Heart left ventricle (tissue), 16 donors: ENCODE results near the gene RHOJ. TPM values are rescaled to one million over a fixed set of nuclear protein-coding genes. Genes with fewer than 3 reads are reported as not detected.

Experiments used
- ATAC-seq, 4 donors: fragments of 200-7000 bp; cut with Tn5 transposase; one replicate each; pipeline ENCODE4 v1.9.1; 2020 to 2022; ENCODE audit warnings: moderate library complexity in 4 of 4, mild to moderate bottlenecking in 3 of 4, moderate number of reproducible peaks in 1 of 4
- DNase-seq, 5 donors: peaks; one replicate each; pipeline ENCODE4 v3.0.0-alpha.2; 2020
- H3K27ac ChIP-seq, 12 donors: fragments of 200-600 bp; sonication (generic) in 4 of 12; one replicate each; pipeline versions ENCODE4 v1.5.0 to v1.8.0; 2016 to 2022; ENCODE audit warnings: mild to moderate bottlenecking in 2 of 12
- H3K27me3 ChIP-seq, 9 donors: fragments of 200-600 bp; sonication (generic) in 2 of 9; one replicate each; pipeline versions ENCODE4 v1.5.1 to v1.8.0; 2016 to 2022; ENCODE audit warnings: mild to moderate bottlenecking in 3 of 9
- H3K36me3 ChIP-seq, 9 donors: fragments of 200-600 bp; sonication (generic) in 2 of 9; one replicate each; pipeline versions ENCODE4 v1.5.0 to v1.8.0; 2018 to 2022; ENCODE audit warnings: mild to moderate bottlenecking in 2 of 9
- H3K4me1 ChIP-seq, 12 donors: fragments of 200-600 bp; sonication (generic) in 4 of 12; one replicate each; pipeline versions ENCODE4 v1.5.0 to v1.8.0; 2016 to 2022; ENCODE audit warnings: mild to moderate bottlenecking in 3 of 12
- H3K4me3 ChIP-seq, 12 donors: fragments of 200-600 bp; sonication (generic) in 4 of 12; one replicate each; pipeline versions ENCODE4 v1.5.0 to v1.8.0; 2017 to 2022; ENCODE audit warnings: mild to moderate bottlenecking in 9 of 12, moderate library complexity in 4 of 12
- H3K9me3 ChIP-seq, 12 donors: fragments of 200-600 bp; sonication (generic) in 4 of 12; one replicate each; pipeline versions ENCODE4 v1.5.0 to v1.8.0; 2016 to 2022; ENCODE audit warnings: mild to moderate bottlenecking in 1 of 12
- POLR2A ChIP-seq, 2 donors: fragments of 450-650 bp; IDR thresholded peaks; one replicate each; pipeline ENCODE4 v1.6.1; 2017; ENCODE audit warnings: antibody characterized with exemption in 2 of 2, mild to moderate bottlenecking in 2 of 2, moderate library complexity in 2 of 2
- WGBS, 4 donors: extraction: QIAGEN DNeasy Blood & Tissue Kit in 2 of 4; methylation state at CpG; one replicate each; pipeline versions ENCODE4 v1.1.5 to v1.1.7; 2013 to 2018; 5-methylcytosine and 5-hydroxymethylcytosine counted together
- intact Hi-C, 10 donors: fragments of 100-400 bp; cut with DNase I; formaldehyde crosslinking; loops; one replicate each; pipeline versions ENCODE4 v1.11.1 to v1.14.2; 2022
- polyA plus RNA-seq, 2 donors: library from polyadenylated mRNA; stranded (reverse); fragments of 200-250 nt; gene quantifications; one replicate each; pipeline ENCODE4 v1.2.3, GENCODE V29; 2013
- total RNA-seq, 9 donors: library from RNA; depleted of rRNA in 2 of 9; stranded (reverse); fragments of >200 nt in 2 of 9; fragmentation: NEBNext Ultra II Directional in 3 of 9; extraction: Animal tissue kit (Norgen Biotek cat#: 25700) in 3 of 9; gene quantifications; one replicate each; pipeline versions ENCODE4 v1.1.0 to v1.2.4, GENCODE V29; 2016 to 2023
- TF ChIP-seq, protein P1 (sequence below), 12 donors: fragments of 200-600 bp; sonication (generic) in 4 of 12; IDR thresholded peaks; one replicate each; pipeline versions ENCODE4 v1.5.0 to v1.8.0; 2018 to 2022; ENCODE audit warnings: antibody characterized with exemption in 12 of 12, mild to moderate bottlenecking in 5 of 12
- donor health status: ischemic (EF 13 %, LVEDD 7.1; RV severe dilation, severe dysfunction).
- donor health status: healthy with polysubstance abuse.
- donor health status: DM: no; HTN: yes; CAD: no.
- donor health status: DM: no; HTN: no; CAD: no.
- donor health status: ischemic (EF 25% LVEDD 6.9; RV normal size, moderate dysfunction).
- donor health status: ischemic (EF 25% LVEDD 5.7; RV mildly dilated, moderate dysfunction).
- donor health status: healthy.
- donor health status: DM: yes; HTN: yes; CAD: no.
- donor health status: ischemic (EF 35%, LVEDD 5.7; RV mildly dilated, moderate dysfunction).
- donor health status: nonischemic (EF 11% LVEDD 7.7; RV severe dilation, severe dysfunction).
- donor health status: DM: yes; HTN: yes; CAD: no.
- donor health status: PGD.
- donor health status: ischemic (EF 29% LVEDD 5.4; RV normal size, mild dysfunction).
- donor health status: nonischemic (EF 23%, LVEDD 6.1; RV moderate dilation, normal function).

RHOJ gene
- total and polyA plus RNA-seq, 11 donors, result 6.5 to 26.0 (median 10.6) TPM

DNA sequence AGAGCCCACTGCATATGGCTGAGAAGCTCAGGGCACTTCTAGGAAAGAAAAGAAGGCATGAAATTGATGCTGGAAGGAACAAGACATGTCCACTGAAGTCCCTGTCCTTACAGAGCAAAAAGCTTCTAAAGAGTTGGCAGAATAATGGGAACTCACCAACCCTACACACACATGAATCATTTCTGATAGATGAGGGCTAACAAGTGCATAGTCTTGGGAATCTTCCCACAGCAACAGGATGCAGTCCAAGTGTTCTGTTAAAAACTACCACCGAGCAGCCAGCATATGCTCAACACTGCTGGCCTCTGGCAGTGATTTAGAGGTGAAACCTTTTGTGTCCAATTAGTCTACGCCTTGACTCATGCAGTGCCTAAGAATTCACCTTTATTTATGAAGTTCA, 44.8 kb downstream of the RHOJ start:
- Histone ChIP-seq H3K4me1 (peaks cover 0 to 47% (median 7%) of the 10 kb centered on the region in 12 donors), H3K36me3 (peaks cover 0 to 18% (median 0%) of the 10 kb centered on the region in 9 donors), H3K9me3 (peaks cover 0 to 5% (median 0%) of the 10 kb centered on the region in 12 donors), H3K4me3 (no peak overlapping the region), H3K27ac (peak overlapping the region in 6 of 12 donors; percentile 8 to 41 (median 20)), H3K27me3 (no peaks in the 10 kb centered on the region)
- ATAC-seq (peak; percentile 51 to 86 (median 75)), DNase-seq (no peak)
- intact Hi-C loops, result no loop called here
- 57 to 66% (median 61%) methylated on average over 2 of the region's 2 CpGs for WGBS, 4 donors
- TF ChIP-seq POLR2A (IDR thresholded peaks at IDR 0.05), result no peak
- TF ChIP-seq, protein P1, sequence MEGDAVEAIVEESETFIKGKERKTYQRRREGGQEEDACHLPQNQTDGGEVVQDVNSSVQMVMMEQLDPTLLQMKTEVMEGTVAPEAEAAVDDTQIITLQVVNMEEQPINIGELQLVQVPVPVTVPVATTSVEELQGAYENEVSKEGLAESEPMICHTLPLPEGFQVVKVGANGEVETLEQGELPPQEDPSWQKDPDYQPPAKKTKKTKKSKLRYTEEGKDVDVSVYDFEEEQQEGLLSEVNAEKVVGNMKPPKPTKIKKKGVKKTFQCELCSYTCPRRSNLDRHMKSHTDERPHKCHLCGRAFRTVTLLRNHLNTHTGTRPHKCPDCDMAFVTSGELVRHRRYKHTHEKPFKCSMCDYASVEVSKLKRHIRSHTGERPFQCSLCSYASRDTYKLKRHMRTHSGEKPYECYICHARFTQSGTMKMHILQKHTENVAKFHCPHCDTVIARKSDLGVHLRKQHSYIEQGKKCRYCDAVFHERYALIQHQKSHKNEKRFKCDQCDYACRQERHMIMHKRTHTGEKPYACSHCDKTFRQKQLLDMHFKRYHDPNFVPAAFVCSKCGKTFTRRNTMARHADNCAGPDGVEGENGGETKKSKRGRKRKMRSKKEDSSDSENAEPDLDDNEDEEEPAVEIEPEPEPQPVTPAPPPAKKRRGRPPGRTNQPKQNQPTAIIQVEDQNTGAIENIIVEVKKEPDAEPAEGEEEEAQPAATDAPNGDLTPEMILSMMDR (IDR thresholded peaks at IDR 0.05), result no peak

DNA sequence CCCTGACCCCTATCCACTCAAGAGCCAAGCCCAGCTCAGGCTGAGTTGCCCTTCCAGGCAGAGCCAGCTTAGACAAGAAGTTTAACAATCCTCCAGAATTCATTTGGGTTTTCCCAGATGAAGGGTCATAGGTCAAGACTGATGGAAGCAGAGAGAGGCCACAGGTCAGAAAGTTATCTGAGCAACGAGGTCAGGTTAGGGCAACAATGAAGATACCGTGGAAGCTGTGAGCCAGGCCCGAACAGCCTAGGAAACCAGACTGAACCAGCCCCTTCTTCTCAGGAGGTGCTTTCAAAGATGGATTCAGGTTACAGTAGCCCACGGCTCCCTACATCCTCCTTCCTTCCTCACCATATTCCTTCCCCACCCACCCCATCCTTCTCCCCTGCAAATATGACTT, 53.1 kb downstream of the RHOJ start:
- Histone ChIP-seq H3K9me3 (no peaks in the 10 kb centered on the region), H3K4me1 (peaks cover 0 to 11% (median 0%) of the 10 kb centered on the region in 12 donors), H3K27ac (no peak overlapping the region), H3K4me3 (no peak overlapping the region), H3K36me3 (peaks cover 0 to 4% (median 0%) of the 10 kb centered on the region in 9 donors), H3K27me3 (no peaks in the 10 kb centered on the region)
- intact Hi-C loops, result no loop called here
- TF ChIP-seq POLR2A (IDR thresholded peaks at IDR 0.05), result no peak
- TF ChIP-seq, protein P1 (IDR thresholded peaks at IDR 0.05), result no peak
- ATAC-seq (no peak), DNase-seq (no peak)
- WGBS, 4 donors, result 57 to 74% (median 66%) methylated on average over 4 of the region's 4 CpGs

DNA sequence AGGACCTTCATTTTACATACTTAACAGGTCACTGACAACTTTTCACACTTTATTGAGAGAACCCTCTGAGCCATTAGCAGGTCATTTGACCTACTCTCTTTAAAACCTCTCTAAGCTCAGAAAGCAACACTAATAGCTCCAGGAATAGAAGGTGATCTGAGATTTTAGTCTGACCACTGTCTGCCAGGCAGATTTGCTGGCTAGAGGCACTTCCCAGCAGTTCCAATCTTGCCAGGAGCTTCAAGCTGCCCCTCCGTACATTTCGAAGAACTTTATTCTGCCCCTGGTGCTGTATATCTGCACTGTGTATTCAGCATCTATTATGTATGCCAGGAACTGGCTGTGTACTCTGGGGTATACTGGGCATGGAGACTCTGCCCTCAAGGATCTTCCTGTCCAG, 58.2 kb downstream of the RHOJ start:
- DNase-seq (no peak), ATAC-seq (no peak)
- intact Hi-C loops, result no loop called here
- Histone ChIP-seq H3K4me1 (peaks cover 0 to 10% (median 0%) of the 10 kb centered on the region in 12 donors), H3K4me3 (no peak overlapping the region), H3K27ac (no peak overlapping the region), H3K36me3 (peaks cover 0 to 4% (median 0%) of the 10 kb centered on the region in 9 donors), H3K27me3 (no peaks in the 10 kb centered on the region), H3K9me3 (peaks cover 0 to 13% (median 0%) of the 10 kb centered on the region in 12 donors)
- WGBS, 4 donors, result 50 to 88% (median 77%) methylated on average over 2 of the region's 2 CpGs
- no peak for TF ChIP-seq POLR2A (IDR thresholded peaks at IDR 0.05)
- TF ChIP-seq, protein P1 (IDR thresholded peaks at IDR 0.05), result no peak

DNA sequence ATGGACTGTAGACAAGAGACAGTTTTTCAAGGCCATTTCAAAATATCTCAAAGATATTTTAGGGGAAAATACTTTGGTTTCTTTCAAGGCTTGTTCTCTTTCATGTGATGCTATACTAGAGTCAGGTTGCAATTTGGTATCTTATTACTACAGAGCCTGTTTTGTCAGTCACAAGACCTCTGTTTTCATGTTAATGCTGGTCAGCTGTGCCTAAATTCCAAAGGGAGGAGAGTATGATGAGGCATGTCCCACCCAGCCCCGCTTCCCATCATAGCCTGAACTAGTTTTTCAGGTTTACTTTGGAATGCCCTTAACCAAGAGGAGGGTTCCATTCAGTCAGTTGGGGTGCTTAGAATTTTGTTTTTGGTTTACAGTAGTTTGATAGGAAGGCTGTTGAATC, 61.9 kb downstream of the RHOJ start:
- intact Hi-C loops, result no loop called here
- H3K9me3 ChIP-seq, result peaks cover 0 to 13% (median 0%) of the 10 kb centered on the region in 12 donors
- DNase-seq, result no peak
- no peak for ATAC-seq
- no peaks in the 10 kb centered on the region for H3K27me3 ChIP-seq
- no peak for TF ChIP-seq POLR2A (IDR thresholded peaks at IDR 0.05)
- TF ChIP-seq, protein P1 (IDR thresholded peaks at IDR 0.05), result no peak
- H3K4me1 ChIP-seq, result peaks cover 0 to 18% (median 1%) of the 10 kb centered on the region in 12 donors
- 82 to 95% (median 88%) methylated on average over 1 of the region's 1 CpG for WGBS, 4 donors
- H3K36me3 ChIP-seq, result peaks cover 0 to 5% (median 0%) of the 10 kb centered on the region in 9 donors
- no peak overlapping the region for H3K27ac ChIP-seq
- H3K4me3 ChIP-seq, result no peak overlapping the region
